Stimulated activated CD4-positive, alpha-beta T cell treated with anti-CD3 and anti-CD28 coated beads, TNF-alpha, amount 100 ng/mL, for 48 hours (primary cell): ENCODE data around the gene SMIM10.
"Not testable (repeated sequence)": the region's sequence is repeated elsewhere in the genome, so short reads cannot be mapped to it uniquely, and the experiment has no call there.

Source experiments
- DNase-seq, 3 donors: peaks; one replicate each; pipeline ENCODE4 v3.0.0-alpha.2; 2020; ENCODE audit warnings: low read depth in 3 of 3

SMIM10 gene

GRCh38 chrX:135010921-135011320 lies 20.1 kb downstream of the SMIM10 start:
- no peak for DNase-seq

GRCh38 chrX:135015523-135016245 lies 24.9 kb downstream of the SMIM10 start:
- DNase-seq: no peak

GRCh38 chrX:135019890-135020289 lies 29.1 kb downstream of the SMIM10 start:
- DNase-seq: not testable (repeated sequence)

GRCh38 chrX:135023791-135024190 lies 33.0 kb downstream of the SMIM10 start:
- DNase-seq: not testable (repeated sequence)

GRCh38 chrX:135024526-135024925 lies 33.7 kb downstream of the SMIM10 start:
- DNase-seq: no peak

- DNase-seq: not testable (repeated sequence)
Measured at GRCh38 chrX:135030207-135030963, 39.6 kb downstream of the SMIM10 start.

GRCh38 chrX:135041149-135042123 lies 50.6 kb downstream of the SMIM10 start:
- not testable (repeated sequence) for DNase-seq
